Activated CD8-positive, alpha-beta memory T cell treated with anti-CD3 and anti-CD28 coated beads for 1 hour (primary cell): ENCODE results near the gene CNIH3.
"Not testable (repeated sequence)": the region's sequence is repeated elsewhere in the genome, so short reads cannot be mapped to it uniquely, and the experiment has no call there.

Experiments used
- DNase-seq, 2 donors: peaks; one replicate each; pipeline ENCODE4 v3.0.0-alpha.2; 2020; ENCODE audit warnings: low read depth in 1 of 2; ENCODE audit errors: extremely low read depth in 1 of 2

CNIH3 gene

DNA sequence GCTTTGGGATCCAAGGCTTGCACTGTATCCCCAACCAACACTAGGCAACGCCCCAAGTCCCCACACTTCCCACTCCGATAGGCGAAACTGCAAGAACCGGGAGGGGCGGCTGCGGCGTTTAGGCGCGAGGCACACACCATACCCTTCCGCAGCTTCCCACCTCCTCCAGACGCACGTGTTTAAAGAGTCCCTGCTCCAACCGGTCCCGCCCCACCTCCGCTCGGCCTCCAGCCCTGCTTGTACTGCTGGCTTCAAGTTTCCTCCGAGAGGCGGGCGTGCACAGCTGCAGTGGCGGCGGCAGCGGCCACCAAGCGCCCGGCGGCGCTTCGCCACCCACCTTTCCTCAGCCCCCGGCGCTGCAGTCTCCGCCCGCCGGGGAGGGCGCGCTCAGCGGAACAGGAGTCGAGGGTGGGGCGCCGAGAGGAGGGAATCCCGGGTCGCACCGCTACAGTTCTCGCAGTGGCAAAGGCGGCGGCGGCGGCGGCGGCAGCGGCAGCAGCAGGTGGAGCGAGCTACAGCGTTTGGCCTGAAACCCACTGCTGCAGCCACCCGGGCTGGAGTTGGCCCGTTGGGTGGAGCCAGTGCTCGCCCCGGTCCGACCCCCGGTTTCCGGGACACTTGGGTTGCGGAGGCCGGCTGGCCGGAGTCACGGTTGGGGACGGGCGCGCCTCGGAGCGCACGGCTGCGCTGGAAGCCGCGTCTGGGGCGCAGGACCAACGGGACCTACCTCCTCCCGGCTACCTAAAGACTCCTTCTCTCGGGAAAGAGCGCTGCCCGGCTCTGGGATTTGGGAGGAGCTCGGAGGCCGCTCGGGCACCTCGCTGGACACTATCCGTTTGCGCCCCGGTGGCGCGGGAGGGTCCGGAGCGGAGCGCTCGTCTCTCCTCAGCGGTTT, at the start of gene CNIH3:
CNIH3 (plus strand) TSS at position 457 of the 895 bp plus-strand sequence. CDS start 858 bp downstream, outside the sequence.
- peak in 1 of 2 donors; percentile 11 for DNase-seq

GRCh38 chr1:224566492-224566891, 49.6 kb upstream of the CNIH3 start:
- not testable (repeated sequence) for DNase-seq

GRCh38 chr1:224569276-224569675, 46.8 kb upstream of the CNIH3 start:
- no peak for DNase-seq

DNA sequence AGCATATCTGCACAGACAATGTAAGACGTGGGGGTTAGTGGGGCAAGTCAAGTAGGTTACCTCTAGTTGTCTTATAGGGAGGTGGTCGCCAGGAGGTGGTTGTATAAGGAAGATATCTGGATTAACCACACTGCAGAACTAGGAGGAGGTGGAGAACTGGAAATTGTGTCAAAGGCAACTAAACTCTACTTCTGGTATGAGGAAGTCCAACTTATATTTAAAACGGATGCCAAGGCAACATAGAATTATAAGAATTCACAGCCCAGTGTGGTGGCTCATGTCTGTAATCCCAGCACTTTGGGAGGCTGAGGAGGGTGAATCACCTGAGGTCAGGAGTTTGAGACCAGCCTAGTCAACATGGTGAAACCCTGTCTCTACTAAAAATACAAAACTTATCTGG, 44.1 kb upstream of the CNIH3 start:
- not testable (repeated sequence) for DNase-seq

- no peak for DNase-seq
Observed at GRCh38 chr1:224579526-224579925, 36.6 kb upstream of the CNIH3 start.

GRCh38 chr1:224580006-224580405, 36.1 kb upstream of the CNIH3 start:
- no peak for DNase-seq

- no peak for DNase-seq
Observed at GRCh38 chr1:224582041-224582440, 34.1 kb upstream of the CNIH3 start.

DNA sequence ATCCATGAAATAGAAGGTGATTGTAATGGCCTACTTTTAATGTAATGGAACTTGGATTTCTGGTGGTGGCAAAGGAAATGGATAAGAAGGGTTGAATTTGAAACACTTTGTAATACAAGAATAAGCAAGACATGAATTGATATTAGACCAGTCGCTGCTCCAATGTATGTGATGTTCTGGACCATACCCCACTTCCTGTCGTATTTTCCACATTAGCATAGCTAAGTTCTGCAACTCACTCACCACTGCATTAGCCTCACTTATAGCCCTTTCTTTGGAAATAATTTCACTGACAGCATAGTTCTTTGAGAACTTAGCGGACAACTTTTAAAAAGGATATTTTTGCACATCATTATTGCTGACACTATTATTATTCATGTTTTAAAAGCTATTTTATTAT, 32.3 kb upstream of the CNIH3 start:
- no peak for DNase-seq

DNA sequence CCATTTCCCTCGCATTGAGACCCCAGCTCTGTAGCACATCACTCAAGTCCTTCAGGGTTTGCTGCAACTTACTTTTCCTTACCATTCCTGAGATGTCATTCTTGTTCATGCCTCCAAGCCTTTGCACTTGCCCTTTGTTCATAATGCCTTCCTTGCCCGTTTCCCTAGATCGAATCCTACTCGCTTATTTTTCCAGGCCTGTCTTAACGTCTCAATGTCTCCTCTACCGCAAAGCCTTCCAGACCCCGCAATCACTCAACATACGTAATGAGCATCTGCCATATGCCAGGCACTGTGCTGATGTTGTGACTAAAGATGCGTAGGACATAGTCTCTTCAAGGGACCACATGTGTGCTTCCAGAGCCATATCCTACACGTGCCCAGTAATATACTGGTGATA, 31.1 kb upstream of the CNIH3 start:
- DNase-seq: no peak

- DNase-seq: no peak
Observed at GRCh38 chr1:224587051-224587450, 29.1 kb upstream of the CNIH3 start.

DNA sequence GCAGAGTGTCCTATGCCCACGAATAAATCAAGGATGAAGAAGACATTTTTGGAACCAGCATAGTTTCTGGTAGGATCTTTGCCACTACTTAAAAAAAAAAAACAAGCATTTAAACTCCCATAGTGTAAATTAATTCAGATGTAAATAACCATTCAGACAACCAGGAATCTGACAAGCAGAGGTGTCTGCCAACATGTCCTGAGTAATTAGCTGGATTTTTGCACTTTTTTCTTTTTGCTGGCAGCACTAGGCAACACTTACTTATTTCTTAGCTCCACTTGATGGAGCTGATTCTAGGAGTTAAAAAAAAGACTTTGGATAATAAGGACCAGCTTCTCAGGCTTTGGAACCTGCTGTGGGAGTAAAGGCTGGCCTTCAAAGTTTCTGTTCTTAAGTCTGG, 27.6 kb upstream of the CNIH3 start:
- DNase-seq: no peak

DNA sequence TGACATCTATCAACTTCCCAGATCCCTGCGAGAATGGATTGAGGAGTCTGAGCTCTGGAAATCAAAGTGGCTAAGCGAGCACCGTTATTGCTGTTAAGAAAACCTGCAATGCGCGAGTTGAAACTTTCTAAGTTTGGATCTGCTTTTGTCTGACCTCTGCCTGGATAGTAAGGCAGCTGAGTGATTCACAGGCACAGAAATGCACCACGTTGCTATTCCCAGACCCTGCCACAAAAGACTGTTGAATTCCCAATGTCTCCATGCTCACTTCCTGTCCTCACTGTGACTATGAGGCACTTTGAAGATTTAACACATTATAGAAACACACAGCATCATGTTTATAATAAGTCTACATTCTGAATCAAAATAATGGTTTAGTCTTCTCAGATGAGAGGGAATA, 27.1 kb upstream of the CNIH3 start:
- DNase-seq: no peak

DNA sequence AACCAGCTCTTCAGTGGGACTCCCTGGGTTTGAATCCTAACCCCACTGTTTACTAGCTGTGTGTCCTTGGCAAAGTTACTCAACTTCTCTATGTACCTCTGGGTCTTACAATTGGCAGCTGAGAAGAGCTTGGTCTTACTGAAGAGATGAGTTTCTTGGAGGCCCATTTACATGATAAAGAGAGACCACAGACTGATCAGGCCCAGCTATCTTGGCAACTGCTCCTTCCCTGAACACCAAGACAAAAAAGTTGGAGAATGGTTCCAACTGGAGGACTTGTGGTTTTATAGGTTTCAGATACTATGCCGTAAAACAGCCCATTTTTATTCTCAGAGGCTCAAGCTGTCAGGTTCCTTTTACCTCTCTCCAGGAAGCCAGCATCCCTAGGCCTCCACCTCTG, 24.8 kb upstream of the CNIH3 start:
- DNase-seq: no peak

DNA sequence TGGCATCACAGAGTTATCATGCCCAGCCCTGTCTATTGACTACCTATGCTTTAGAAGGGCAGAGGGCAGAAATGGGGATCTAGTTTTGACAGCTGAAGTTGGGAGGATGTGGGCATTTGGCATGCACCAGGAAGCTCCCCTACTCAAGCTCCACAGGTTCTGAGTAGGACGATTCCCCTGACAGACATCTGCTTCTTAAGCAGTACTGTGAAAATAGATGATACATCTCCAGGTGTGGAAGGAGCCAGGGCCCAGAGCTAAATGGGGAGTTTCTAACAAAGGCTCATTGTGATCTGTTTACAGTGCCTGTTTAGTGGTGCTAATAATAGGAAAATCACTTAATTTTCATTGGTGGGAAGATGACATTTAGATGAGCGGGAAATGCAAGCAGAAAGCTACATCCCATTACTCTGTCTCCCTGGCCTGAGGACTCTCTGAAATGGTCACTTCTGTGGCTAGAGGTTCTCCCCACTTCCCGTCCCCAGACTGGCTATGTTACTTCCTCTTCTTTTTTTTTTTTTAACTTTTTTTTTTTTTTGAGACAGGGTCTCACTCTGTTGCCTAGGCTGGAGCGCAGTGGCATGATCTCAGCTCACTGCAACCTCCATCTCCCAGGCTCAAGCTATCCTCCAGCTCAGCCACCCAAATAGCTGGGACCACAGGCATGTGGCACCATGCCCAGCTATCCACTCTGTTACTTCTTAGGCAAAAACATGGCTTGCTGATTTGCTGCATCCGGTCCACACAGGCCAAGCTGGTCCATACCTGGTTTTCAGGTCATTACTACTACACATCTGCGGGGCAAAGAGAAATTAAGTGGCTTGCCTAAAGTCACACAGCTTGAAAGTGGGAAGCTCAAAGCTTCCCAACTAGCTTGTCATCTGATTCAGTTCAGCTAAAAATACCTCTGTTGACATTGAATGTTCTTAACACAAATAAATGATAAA, 23.2 kb upstream of the CNIH3 start:
- no peak for DNase-seq

GRCh38 chr1:224594360-224594759, 21.8 kb upstream of the CNIH3 start:
- no peak for DNase-seq

- no peak for DNase-seq
Observed at GRCh38 chr1:224594851-224595250, 21.3 kb upstream of the CNIH3 start.

DNA sequence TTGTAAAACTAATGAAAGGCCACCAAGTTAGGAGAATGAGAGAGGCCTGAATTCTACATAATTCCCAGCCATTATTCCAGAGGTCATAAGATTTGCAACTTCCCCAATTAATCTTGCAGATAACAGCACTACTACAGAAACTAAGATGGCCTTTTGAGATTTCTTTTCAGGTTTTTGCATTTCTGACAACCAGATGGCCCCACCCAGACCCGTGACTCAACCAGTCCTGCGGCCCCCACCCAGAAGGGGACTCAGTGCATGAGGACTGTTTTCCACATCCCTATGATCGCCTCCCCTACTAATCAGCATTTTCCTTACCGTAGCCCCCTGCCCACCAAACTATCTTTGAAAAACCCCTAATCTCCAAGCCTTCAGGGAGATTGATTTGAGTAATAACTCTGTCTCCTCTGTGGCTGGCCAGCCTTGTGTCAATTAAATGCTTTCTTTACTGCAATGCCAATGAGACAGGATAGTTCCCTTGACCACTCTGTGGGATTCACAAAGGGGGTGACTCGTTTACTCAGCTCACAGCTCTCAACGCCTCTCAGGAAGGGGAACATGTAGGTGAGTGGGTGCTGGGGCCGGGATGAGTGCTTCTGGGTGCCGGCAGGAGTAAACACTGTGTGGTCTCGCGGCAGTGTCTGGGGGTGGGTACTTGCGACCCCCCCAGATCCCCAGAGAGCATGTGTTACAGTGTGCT, 10.5 kb upstream of the CNIH3 start:
- no peak for DNase-seq

- DNase-seq: no peak
Observed at GRCh38 chr1:224607188-224608148, 8.6 kb upstream of the CNIH3 start.

DNA sequence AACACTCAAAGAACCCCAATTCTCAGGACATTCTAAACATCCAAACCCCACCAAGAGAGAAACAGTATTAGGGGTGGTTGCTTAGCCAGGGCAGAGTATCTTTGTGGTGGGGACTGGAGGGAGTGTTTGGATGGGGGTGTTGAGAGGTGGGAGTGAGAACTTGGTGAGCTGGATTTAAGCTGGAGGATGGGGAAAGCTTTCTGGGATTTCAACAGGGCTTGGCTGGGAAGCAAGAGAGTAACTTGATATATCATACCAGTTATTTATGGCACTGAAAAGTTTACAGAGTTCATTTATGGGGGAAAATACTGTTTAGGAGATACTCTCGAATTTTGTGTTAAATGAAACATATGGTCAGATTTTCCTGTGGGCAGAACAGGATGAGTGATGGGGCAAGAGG, 6.8 kb upstream of the CNIH3 start:
- no peak for DNase-seq

DNA sequence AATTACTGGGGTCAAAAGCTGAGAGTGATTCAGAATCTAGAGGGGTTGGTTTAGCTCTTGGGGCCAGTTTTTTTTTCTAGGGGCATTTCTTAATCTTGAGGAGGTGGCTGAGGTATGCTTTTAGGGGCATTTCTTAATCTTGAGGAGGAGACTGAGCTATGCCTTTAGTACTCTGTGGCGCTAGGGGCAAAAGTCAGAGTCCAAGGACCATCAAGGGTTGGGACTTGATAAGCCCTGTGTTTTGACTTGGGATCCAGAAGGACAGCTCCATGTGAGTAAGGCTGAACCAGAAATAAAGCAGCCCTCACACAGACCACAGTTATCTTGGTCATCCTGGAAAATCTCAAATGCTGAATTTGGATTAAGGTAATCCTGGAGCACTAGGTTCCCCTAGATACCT, 3.9 kb upstream of the CNIH3 start:
- DNase-seq: no peak
